K562 (cell line): Measurements from ENCODE around the gene RUNX1. TPM values are rescaled to one million over a fixed set of nuclear protein-coding genes. Genes with fewer than 3 reads are reported as not detected.

Experiments used
- CEBPG ChIP-seq, 3 experiments: fragments of 200-800 bp in 1 of 3; sonication (Bioruptor generic) in 1 of 3; sonication (generic) in 1 of 3; formaldehyde crosslinking in 1 of 3; IDR thresholded peaks in 2 of 3; conservative IDR thresholded peaks in 1 of 3; 2 replicates each; pipeline versions ENCODE4 v1.6.1 to v1.8.0; 2016 to 2022; ENCODE audit warnings: missing compliant biosample characterization in 2 of 3, missing genetic modification characterization in 2 of 3, mild to moderate bottlenecking in 1 of 3, missing genetic modification reagents in 1 of 3
- ESRRA ChIP-seq: fragments of 450-650 bp; IDR thresholded peaks from 2 replicates; pipeline ENCODE4 v1.6.1; 2014; ENCODE audit warnings: low read depth, mild to moderate bottlenecking, moderate library complexity, borderline replicate concordance
- FOXA3 ChIP-seq, 2 experiments: fragments of 450-650 bp in 1 of 2; sonication (generic) in 1 of 2; formaldehyde crosslinking; IDR thresholded peaks in 1 of 2; conservative IDR thresholded peaks in 1 of 2; 2 replicates each; pipeline versions ENCODE4 v1.4.0 to v1.8.0; 2020 to 2022; ENCODE audit warnings: mild to moderate bottlenecking in 2 of 2, missing genetic modification reagents in 1 of 2
- HNRNPLL ChIP-seq: fragments of 200-400 bp; formaldehyde crosslinking; IDR thresholded peaks from 2 replicates; pipeline ENCODE4 v1.6.1; 2017; ENCODE audit warnings: low read length, low read depth, mild to moderate bottlenecking; ENCODE audit not compliant: poor library complexity, severe bottlenecking
- MEIS2 ChIP-seq: fragments of 450-650 bp; IDR thresholded peaks from 2 replicates; pipeline ENCODE4 v1.6.1; 2014; ENCODE audit warnings: mild to moderate bottlenecking; ENCODE audit not compliant: partially characterized antibody
- RB1 ChIP-seq: fragments of 450-650 bp; IDR thresholded peaks from 2 replicates; pipeline ENCODE4 v1.6.1; 2017; ENCODE audit warnings: low read depth, mild to moderate bottlenecking
- THRAP3 ChIP-seq: fragments of 450-650 bp; IDR thresholded peaks from 2 replicates; pipeline ENCODE4 v1.6.1; 2016; ENCODE audit warnings: mild to moderate bottlenecking, inconsistent platforms, borderline replicate concordance
- YY1 ChIP-seq, 3 experiments: IDR thresholded peaks; 2 replicates each; pipeline ENCODE4 v1.6.1; 2011; ENCODE audit warnings: low read length in 2 of 3, mild to moderate bottlenecking in 2 of 3, moderate library complexity in 2 of 3, borderline replicate concordance in 1 of 3, control low read depth in 1 of 3, low read depth in 1 of 3; ENCODE audit not compliant: insufficient read depth in 3 of 3, insufficient replicate concordance in 2 of 3, control insufficient read depth in 1 of 3, insufficient read length in 1 of 3; ENCODE audit errors: extremely low read depth in 1 of 3
- ZNF23 ChIP-seq: fragments of 250-450 bp; sonication (Bioruptor Pico); IDR thresholded peaks from 2 replicates; pipeline ENCODE4 v1.4.0; 2020; ENCODE audit warnings: mild to moderate bottlenecking
- polyA plus RNA-seq, 8 experiments: library from polyadenylated mRNA; depleted of rRNA in 4 of 8; stranded (reverse) in 5 of 8; unstranded in 3 of 8; fragments of >200 nt; fragmentation: Nextera tagmentation in 2 of 8; fragmentation: Illumina TruSeq in 1 of 8; extraction: Ambion mirVana in 2 of 8; extraction: Trizol in 1 of 8; gene quantifications; 2 replicates each; pipeline versions ENCODE4 v1.2.1 to v1.2.3, GENCODE V29; 2011 to 2014; ENCODE audit warnings: inconsistent platforms in 1 of 8, missing spikeins in 1 of 8
- total RNA-seq, 7 experiments: library from RNA; depleted of rRNA in 6 of 7; stranded (reverse); fragments of >200 nt in 6 of 7; fragmentation: Illumina TruSeq in 2 of 7; extraction: Trizol in 2 of 7; gene quantifications; 2 replicates each; pipeline versions ENCODE4 v1.2.1 to v1.2.3, GENCODE V29; 2011 to 2021; ENCODE audit warnings: low replicate concordance in 1 of 7
- TF ChIP-seq, protein P1 (sequence below): fragments of 200-800 bp; sonication (Bioruptor generic); IDR thresholded peaks from 2 replicates; pipeline ENCODE4 v1.6.1; 2016; ENCODE audit warnings: missing genetic modification characterization, missing compliant biosample characterization
- TF ChIP-seq, protein P2 (sequence below): fragments of 450-650 bp; IDR thresholded peaks from 2 replicates; pipeline ENCODE4 v1.6.1; 2016
- TF ChIP-seq, protein P3 (sequence below), 2 experiments: IDR thresholded peaks; 2 replicates each; pipeline ENCODE4 v1.6.1; 2011; ENCODE audit warnings: borderline replicate concordance in 1 of 2, control low read depth in 1 of 2, low read depth in 1 of 2, low read length in 1 of 2, mild to moderate bottlenecking in 1 of 2, mixed read lengths in 1 of 2, moderate library complexity in 1 of 2; ENCODE audit not compliant: insufficient read depth in 1 of 2, insufficient read length in 1 of 2, poor library complexity in 1 of 2, severe bottlenecking in 1 of 2; ENCODE audit errors: extremely low read depth in 1 of 2
- TF ChIP-seq, protein P4 (sequence below): IDR thresholded peaks from 2 replicates; pipeline ENCODE4 v1.6.1; 2011; ENCODE audit not compliant: insufficient read length; ENCODE audit errors: extremely low read depth

The RUNX1 gene
- total and polyA plus RNA-seq, 9 of the 15 experiments (the other 6 are each of a cell fraction or from before 2014, with no cell fraction given): 2.2 to 68.6 (median 17.8) TPM

DNA sequence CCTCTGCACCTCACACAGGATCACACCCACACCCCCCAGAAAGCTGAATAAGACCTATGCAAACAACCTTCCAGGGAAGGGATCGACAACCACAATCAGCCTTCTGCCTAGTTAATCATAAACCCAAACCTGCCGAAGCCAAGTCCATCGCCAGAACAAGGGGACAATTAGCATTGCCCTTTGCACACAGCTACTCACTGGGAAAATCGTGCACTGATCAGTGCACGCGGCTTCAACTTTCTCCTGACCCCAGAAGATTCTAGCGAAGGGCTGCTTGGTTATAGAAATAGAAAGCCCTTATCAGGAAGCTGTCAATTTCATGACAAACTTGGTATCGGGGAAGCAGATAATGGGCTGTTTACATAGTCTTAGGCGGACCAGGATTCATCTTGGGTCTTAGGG lies 29.5 kb downstream of the RUNX1 start (continued):
- TF ChIP-seq, protein P1, sequence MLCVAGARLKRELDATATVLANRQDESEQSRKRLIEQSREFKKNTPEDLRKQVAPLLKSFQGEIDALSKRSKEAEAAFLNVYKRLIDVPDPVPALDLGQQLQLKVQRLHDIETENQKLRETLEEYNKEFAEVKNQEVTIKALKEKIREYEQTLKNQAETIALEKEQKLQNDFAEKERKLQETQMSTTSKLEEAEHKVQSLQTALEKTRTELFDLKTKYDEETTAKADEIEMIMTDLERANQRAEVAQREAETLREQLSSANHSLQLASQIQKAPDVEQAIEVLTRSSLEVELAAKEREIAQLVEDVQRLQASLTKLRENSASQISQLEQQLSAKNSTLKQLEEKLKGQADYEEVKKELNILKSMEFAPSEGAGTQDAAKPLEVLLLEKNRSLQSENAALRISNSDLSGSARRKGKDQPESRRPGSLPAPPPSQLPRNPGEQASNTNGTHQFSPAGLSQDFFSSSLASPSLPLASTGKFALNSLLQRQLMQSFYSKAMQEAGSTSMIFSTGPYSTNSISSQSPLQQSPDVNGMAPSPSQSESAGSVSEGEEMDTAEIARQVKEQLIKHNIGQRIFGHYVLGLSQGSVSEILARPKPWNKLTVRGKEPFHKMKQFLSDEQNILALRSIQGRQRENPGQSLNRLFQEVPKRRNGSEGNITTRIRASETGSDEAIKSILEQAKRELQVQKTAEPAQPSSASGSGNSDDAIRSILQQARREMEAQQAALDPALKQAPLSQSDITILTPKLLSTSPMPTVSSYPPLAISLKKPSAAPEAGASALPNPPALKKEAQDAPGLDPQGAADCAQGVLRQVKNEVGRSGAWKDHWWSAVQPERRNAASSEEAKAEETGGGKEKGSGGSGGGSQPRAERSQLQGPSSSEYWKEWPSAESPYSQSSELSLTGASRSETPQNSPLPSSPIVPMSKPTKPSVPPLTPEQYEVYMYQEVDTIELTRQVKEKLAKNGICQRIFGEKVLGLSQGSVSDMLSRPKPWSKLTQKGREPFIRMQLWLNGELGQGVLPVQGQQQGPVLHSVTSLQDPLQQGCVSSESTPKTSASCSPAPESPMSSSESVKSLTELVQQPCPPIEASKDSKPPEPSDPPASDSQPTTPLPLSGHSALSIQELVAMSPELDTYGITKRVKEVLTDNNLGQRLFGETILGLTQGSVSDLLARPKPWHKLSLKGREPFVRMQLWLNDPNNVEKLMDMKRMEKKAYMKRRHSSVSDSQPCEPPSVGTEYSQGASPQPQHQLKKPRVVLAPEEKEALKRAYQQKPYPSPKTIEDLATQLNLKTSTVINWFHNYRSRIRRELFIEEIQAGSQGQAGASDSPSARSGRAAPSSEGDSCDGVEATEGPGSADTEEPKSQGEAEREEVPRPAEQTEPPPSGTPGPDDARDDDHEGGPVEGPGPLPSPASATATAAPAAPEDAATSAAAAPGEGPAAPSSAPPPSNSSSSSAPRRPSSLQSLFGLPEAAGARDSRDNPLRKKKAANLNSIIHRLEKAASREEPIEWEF (CRISPR knock-in tag): 0 out of 2 replicates have a peak, but pooled peaks have one; percentile 22
- TF ChIP-seq, protein P2, sequence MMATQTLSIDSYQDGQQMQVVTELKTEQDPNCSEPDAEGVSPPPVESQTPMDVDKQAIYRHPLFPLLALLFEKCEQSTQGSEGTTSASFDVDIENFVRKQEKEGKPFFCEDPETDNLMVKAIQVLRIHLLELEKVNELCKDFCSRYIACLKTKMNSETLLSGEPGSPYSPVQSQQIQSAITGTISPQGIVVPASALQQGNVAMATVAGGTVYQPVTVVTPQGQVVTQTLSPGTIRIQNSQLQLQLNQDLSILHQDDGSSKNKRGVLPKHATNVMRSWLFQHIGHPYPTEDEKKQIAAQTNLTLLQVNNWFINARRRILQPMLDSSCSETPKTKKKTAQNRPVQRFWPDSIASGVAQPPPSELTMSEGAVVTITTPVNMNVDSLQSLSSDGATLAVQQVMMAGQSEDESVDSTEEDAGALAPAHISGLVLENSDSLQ: 0 out of 2 replicates have a peak, but pooled peaks have one; percentile 34
- TF ChIP-seq, protein P3, sequence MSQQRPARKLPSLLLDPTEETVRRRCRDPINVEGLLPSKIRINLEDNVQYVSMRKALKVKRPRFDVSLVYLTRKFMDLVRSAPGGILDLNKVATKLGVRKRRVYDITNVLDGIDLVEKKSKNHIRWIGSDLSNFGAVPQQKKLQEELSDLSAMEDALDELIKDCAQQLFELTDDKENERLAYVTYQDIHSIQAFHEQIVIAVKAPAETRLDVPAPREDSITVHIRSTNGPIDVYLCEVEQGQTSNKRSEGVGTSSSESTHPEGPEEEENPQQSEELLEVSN (IDR thresholded peaks at IDR 0.05; ENCODE audit: borderline replicate concordance in 1 of 2, extremely low read depth in 1 of 2, insufficient read depth in 1 of 2, insufficient read length in 1 of 2, low read depth in 1 of 2, low read length in 1 of 2, poor library complexity in 1 of 2, severe bottlenecking in 1 of 2): peak in 1 of 2 experiments; percentile 16
- TF ChIP-seq THRAP3 (no peak), ZNF23 (CRISPR knock-in tag) (no peak), YY1 (IDR thresholded peaks at IDR 0.05; ENCODE audit: borderline replicate concordance in 1 of 3, control insufficient read depth in 1 of 3, extremely low read depth in 1 of 3, insufficient read depth in 3 of 3, insufficient read length in 1 of 3, insufficient replicate concordance in 2 of 3, low read depth in 1 of 3, low read length in 2 of 3) (no peak), HNRNPLL (no peak), MEIS2 (peak; percentile 79), RB1 (no peak), ESRRA (no peak), FOXA3 (CRISPR knock-in tag; conservative IDR thresholded peaks at IDR 0.05 in 1 of 2, IDR thresholded peaks at IDR 0.05 in 1 of 2) (peak in 1 of 2 experiments; percentile 76; a peak in 2 of 4 replicates), CEBPG (CRISPR knock-in tag; IDR thresholded peaks at IDR 0.05) (no peak), CEBPG (tag; conservative IDR thresholded peaks at IDR 0.05 in 1 of 2, IDR thresholded peaks at IDR 0.05 in 1 of 2) (no peak)
- TF ChIP-seq, protein P4, sequence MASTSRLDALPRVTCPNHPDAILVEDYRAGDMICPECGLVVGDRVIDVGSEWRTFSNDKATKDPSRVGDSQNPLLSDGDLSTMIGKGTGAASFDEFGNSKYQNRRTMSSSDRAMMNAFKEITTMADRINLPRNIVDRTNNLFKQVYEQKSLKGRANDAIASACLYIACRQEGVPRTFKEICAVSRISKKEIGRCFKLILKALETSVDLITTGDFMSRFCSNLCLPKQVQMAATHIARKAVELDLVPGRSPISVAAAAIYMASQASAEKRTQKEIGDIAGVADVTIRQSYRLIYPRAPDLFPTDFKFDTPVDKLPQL: no peak
